K562 (cell line): ENCODE data around the gene PHACTR2. TPM values are rescaled to one million over a fixed set of nuclear protein-coding genes. Genes with fewer than 3 reads are reported as not detected.

ENCODE experiments used
- ATAC-seq: fragments of 200-7000 bp; cut with Tn5 transposase; 3 replicates; pipeline ENCODE4 v1.9.1; 2020; ENCODE audit warnings: moderate library complexity
- BruUV-seq: library from RNA; stranded (reverse); fragments of 400-500 nt; replicated peaks from 2 replicates; lab custom pipeline; 2021; lab: Mats Ljungman, UMichigan
- CTCF ChIA-PET: fragments of 300-600 bp; formaldehyde crosslinking; extraction: SDS; loops from one replicate; lab custom pipeline; 2021; ENCODE audit warnings: low intra/inter-chr PET ratio; lab: Yijun Ruan, JAX
- POLR2A ChIA-PET: fragments of 300-600, 350-650 bp; sonication (Branson Sonifier 250); formaldehyde crosslinking; extraction: SDS; loops from one replicate; lab custom pipeline; 2021; ENCODE audit warnings: antibody characterized with exemption, inconsistent platforms; lab: Yijun Ruan, JAX
- DNase-seq, 4 experiments: peaks; one replicate each; pipeline versions ENCODE4 v3.0.0 to v3.0.0-alpha.2; 2011 to 2018; ENCODE audit warnings: low spot score in 3 of 4, mixed read lengths in 3 of 4; ENCODE audit errors: extremely low read depth in 1 of 4
- FAIRE-seq: peaks from 2 replicates; lab custom pipeline; 2011; peaks lifted over from hg19 to GRCh38; lab: Jason Lieb, UNC
- H2AFZ ChIP-seq: 2 replicates; pipeline ENCODE4 v1.6.0; 2011; ENCODE audit warnings: low read depth, low read length, control low read depth, inconsistent platforms
- H3K27ac ChIP-seq: fragments of 200-600 bp; 3 replicates; pipeline ENCODE4 v1.8.0; 2011; ENCODE audit warnings: low read depth, mild to moderate bottlenecking, control low read depth, inconsistent platforms, low read length, moderate library complexity, mixed read lengths; ENCODE audit errors: extremely low read depth
- H3K27me3 ChIP-seq, 2 experiments: fragments of 300-600 bp in 1 of 2; 2 replicates in 1 of 2; 3 replicates in 1 of 2; pipeline versions ENCODE4 v1.6.0 to v1.8.0; 2011; ENCODE audit warnings: inconsistent platforms in 2 of 2, low read length in 2 of 2, mild to moderate bottlenecking in 1 of 2, mixed read lengths in 1 of 2, moderate library complexity in 1 of 2; ENCODE audit not compliant: control insufficient read depth in 2 of 2, insufficient read depth in 2 of 2
- H3K36me3 ChIP-seq: fragments of 300-600 bp; 3 replicates; pipeline ENCODE4 v1.8.0; 2011; ENCODE audit warnings: mild to moderate bottlenecking, low read length, inconsistent platforms; ENCODE audit not compliant: control insufficient read depth, insufficient read depth
- H3K4me1 ChIP-seq, 2 experiments: fragments of 200-600 bp in 1 of 2; replicated peaks in 1 of 2; 2 replicates in 1 of 2; 3 replicates in 1 of 2; pipeline versions ENCODE4 v1.5.1 to v1.8.0; 2011; ENCODE audit warnings: inconsistent platforms in 2 of 2, low read length in 2 of 2, mild to moderate bottlenecking in 1 of 2, mixed read lengths in 1 of 2, moderate library complexity in 1 of 2; ENCODE audit not compliant: control insufficient read depth in 2 of 2, insufficient read depth in 2 of 2
- H3K4me2 ChIP-seq: 2 replicates; pipeline ENCODE4 v1.6.1; 2011; ENCODE audit warnings: low read length, control low read depth, inconsistent platforms, mixed read lengths; ENCODE audit not compliant: insufficient read depth
- H3K4me3 ChIP-seq: fragments of 200-600 bp; sonication (generic), shearing (Covaris generic); 2 replicates; pipeline ENCODE4 v1.5.1; 2016; ENCODE audit warnings: control low read depth, inconsistent platforms
- H3K79me2 ChIP-seq: fragments of 200-600 bp; 3 replicates; pipeline ENCODE4 v1.8.0; 2011; ENCODE audit warnings: low read length, inconsistent platforms; ENCODE audit not compliant: control insufficient read depth, insufficient read depth
- H3K9ac ChIP-seq, 2 experiments: 2 replicates each; pipeline versions ENCODE4 v1.6.0 to v1.6.1; 2011; ENCODE audit warnings: low read depth in 2 of 2, low read length in 2 of 2, control low read depth in 1 of 2, inconsistent platforms in 1 of 2, mild to moderate bottlenecking in 1 of 2, mixed read lengths in 1 of 2; ENCODE audit not compliant: insufficient read depth in 1 of 2
- H3K9me1 ChIP-seq: one replicate; pipeline ENCODE4 v1.6.0; 2011; ENCODE audit warnings: inconsistent platforms, mild to moderate bottlenecking, low read length, moderate library complexity; ENCODE audit not compliant: control insufficient read depth, insufficient read depth
- H3K9me3 ChIP-seq: replicated peaks from 2 replicates; pipeline ENCODE4 v1.5.1; 2011; ENCODE audit warnings: low read depth, low read length, inconsistent platforms; ENCODE audit not compliant: control insufficient read depth, insufficient read depth
- H4K20me1 ChIP-seq: replicated peaks from 2 replicates; pipeline ENCODE4 v1.6.1; 2011; ENCODE audit warnings: low read length, inconsistent platforms, mixed read lengths; ENCODE audit not compliant: control insufficient read depth, insufficient read depth
- ARID2 ChIP-seq: fragments of 450-650 bp; IDR thresholded peaks from 2 replicates; pipeline ENCODE4 v1.6.1; 2017; ENCODE audit warnings: antibody characterized with exemption, mild to moderate bottlenecking
- FOXA3 ChIP-seq, 2 experiments: fragments of 450-650 bp in 1 of 2; sonication (generic) in 1 of 2; formaldehyde crosslinking; IDR thresholded peaks in 1 of 2; conservative IDR thresholded peaks in 1 of 2; 2 replicates each; pipeline versions ENCODE4 v1.4.0 to v1.8.0; 2020 to 2022; ENCODE audit warnings: mild to moderate bottlenecking in 2 of 2, missing genetic modification reagents in 1 of 2
- HES1 ChIP-seq: fragments of 450-650 bp; IDR thresholded peaks from 2 replicates; pipeline ENCODE4 v1.6.1; 2016; ENCODE audit warnings: low read depth, mild to moderate bottlenecking, moderate library complexity
- HMGXB4 ChIP-seq: sonication (generic); formaldehyde crosslinking; IDR thresholded peaks from 2 replicates; pipeline ENCODE4 v1.8.1; 2023; ENCODE audit warnings: mild to moderate bottlenecking, missing genetic modification reagents
- IRF2 ChIP-seq: sonication (generic); formaldehyde crosslinking; IDR thresholded peaks from 2 replicates; pipeline ENCODE4 v1.8.1; 2022; ENCODE audit warnings: mild to moderate bottlenecking, missing genetic modification reagents
- NCOA1 ChIP-seq: fragments of 450-650 bp; IDR thresholded peaks from 2 replicates; pipeline ENCODE4 v1.6.1; 2016; ENCODE audit warnings: low read depth
- NR2C1 ChIP-seq, 2 experiments: fragments of 450-650 bp; IDR thresholded peaks; 2 replicates each; pipeline ENCODE4 v1.6.1; 2017; ENCODE audit warnings: mild to moderate bottlenecking in 2 of 2, antibody characterized with exemption in 1 of 2, inconsistent platforms in 1 of 2, missing compliant biosample characterization in 1 of 2, missing genetic modification characterization in 1 of 2
- PKNOX1 ChIP-seq: fragments of 450-650 bp; IDR thresholded peaks from 2 replicates; pipeline ENCODE4 v1.6.1; 2016
- SRSF1 ChIP-seq: fragments of 200-400 bp; formaldehyde crosslinking; IDR thresholded peaks from 2 replicates; pipeline ENCODE4 v1.6.1; 2017; ENCODE audit warnings: mild to moderate bottlenecking, low read depth, low read length, moderate library complexity
- WGBS: fragments of 100-300 bp; shearing (Covaris generic); methylation state at CpG from one replicate; pipeline ENCODE4 v1.1.6; 2016; ENCODE audit warnings: low coverage, mixed read lengths; ENCODE audit not compliant: insufficient coverage; ENCODE audit errors: missing lambda C conversion rate; 5-methylcytosine and 5-hydroxymethylcytosine counted together
- in situ Hi-C: fragments of 300-500 bp; cut with MboI; formaldehyde crosslinking; loops from 4 replicates; pipeline ENCODE4 v1.15.0; 2018; ENCODE audit warnings: inconsistent platforms, mixed read lengths
- intact Hi-C: fragments of 100-400 bp; cut with micrococcal nuclease; formaldehyde crosslinking; loops from 2 replicates; pipeline ENCODE4 v1.14.2; 2022
- polyA plus RNA-seq, 8 experiments: library from polyadenylated mRNA; depleted of rRNA in 4 of 8; stranded (reverse) in 5 of 8; unstranded in 3 of 8; fragments of >200 nt; fragmentation: Nextera tagmentation in 2 of 8; fragmentation: Illumina TruSeq in 1 of 8; extraction: Ambion mirVana in 2 of 8; extraction: Trizol in 1 of 8; gene quantifications; 2 replicates each; pipeline versions ENCODE4 v1.2.1 to v1.2.3, GENCODE V29; 2011 to 2014; ENCODE audit warnings: inconsistent platforms in 1 of 8, missing spikeins in 1 of 8
- total RNA-seq, 7 experiments: library from RNA; depleted of rRNA in 6 of 7; stranded (reverse); fragments of >200 nt in 6 of 7; fragmentation: Illumina TruSeq in 2 of 7; extraction: Trizol in 2 of 7; gene quantifications; 2 replicates each; pipeline versions ENCODE4 v1.2.1 to v1.2.3, GENCODE V29; 2011 to 2021; ENCODE audit warnings: low replicate concordance in 1 of 7

PHACTR2 gene
- total and polyA plus RNA-seq, 9 of the 15 experiments (the other 6 are each of a cell fraction or from before 2014, with no cell fraction given): 5.3 to 52.5 (median 22.9) TPM

- no peak overlapping the region for H2AFZ ChIP-seq
- no peak overlapping the region for H3K4me2 ChIP-seq
- POLR2A ChIA-PET: no interaction called here
- H3K4me1 ChIP-seq: peaks cover 4 to 11% of the 10 kb centered on the region in 2 experiments; a peak in 4 of 5 replicates
- peaks cover 3% of the 10 kb centered on the region; the same call in 1 of the 3 replicates for H3K36me3 ChIP-seq
- FAIRE-seq: no peak
- H3K27me3 ChIP-seq: no peaks in the 10 kb centered on the region
- no peak for ATAC-seq
- H4K20me1 ChIP-seq: no peaks in the 10 kb centered on the region
- BruUV-seq: no TSS peak
- TF ChIP-seq NR2C1 (IDR thresholded peaks at IDR 0.05): no peak
- TF ChIP-seq NR2C1 (tag; IDR thresholded peaks at IDR 0.05): no peak
- no peak for TF ChIP-seq FOXA3 (CRISPR knock-in tag; conservative IDR thresholded peaks at IDR 0.05 in 1 of 2, IDR thresholded peaks at IDR 0.05 in 1 of 2)
- no peak for TF ChIP-seq NCOA1
- no peak for TF ChIP-seq HMGXB4 (CRISPR knock-in tag)
- TF ChIP-seq PKNOX1: no peak
- no peak for TF ChIP-seq SRSF1
- TF ChIP-seq HES1: no peak
- no peak for TF ChIP-seq ARID2
- TF ChIP-seq IRF2: no peak
- TF ChIP-seq, all 486 proteins: peak for 0
- in situ Hi-C loops (no loop called here), intact Hi-C loops (no loop called here)
- H3K79me2 ChIP-seq: no peaks in the 10 kb centered on the region
- no peak for DNase-seq
- H3K4me3 ChIP-seq: no peak overlapping the region
- no peaks in the 10 kb centered on the region for H3K9me1 ChIP-seq
- H3K9ac ChIP-seq: no peak overlapping the region
- CTCF ChIA-PET: no interaction called here
- WGBS: 54% methylated on average over 2 of the region's 2 CpGs
- H3K9me3 ChIP-seq: 0 out of 2 replicates have a peak, but pooled peaks cover 2% of the 10 kb centered on the region
- no peak overlapping the region for H3K27ac ChIP-seq
Observed at GRCh38 chr6:143752459-143752858, 74.7 kb downstream of the PHACTR2 start.
